Measurements from ENCODE around the gene REEP3.

Gene REEP3

GRCh38 chr10:63629363-63630084, 108.3 kb downstream of the REEP3 start:
- H3K4me1 ChIP-seq (ENCODE audit: control insufficient read depth, insufficient read depth, low read length): peaks cover 16% of the 10 kb centered on the region
- ChIA-PET POLR2A (interaction anchor here (0.6 to 3.7 kb wide), 17 partner anchors 13 to 496 kb away, joined by 3 to 26 read pairs (median 8); partner anchors contain the start of genes JMJD1C, NRBF2 and REEP3), CTCF (interaction anchor here (0.6 to 4.7 kb wide), 32 partner anchors 13 to 492 kb away, joined by 3 to 47 read pairs (median 3); no protein-coding TSS in a partner anchor)
- no peaks in the 10 kb centered on the region for H3K36me3 ChIP-seq (ENCODE audit: control insufficient read depth in 2 of 2, insufficient read depth in 1 of 2, low read length in 2 of 2)
- peak overlapping the region; percentile 59 for H3K4me3 ChIP-seq (ENCODE audit: low read depth, low read length)
- no peaks in the 10 kb centered on the region for H3K9me3 ChIP-seq (ENCODE audit: control insufficient read depth, insufficient read depth, low read depth, low read length)
- H3K27ac ChIP-seq (ENCODE audit: extremely low read depth, low read depth, low read length): peak overlapping the region; percentile 100
- TF ChIP-seq SP3 (tag by site-specific recombination; IDR thresholded peaks at IDR 0.05) (no peak), HOXC10 (CRISPR knock-in tag; IDR thresholded peaks at IDR 0.05) (no peak), ZNF513 (tag by site-specific recombination; IDR thresholded peaks at IDR 0.05) (no peak; the same call in 1 of the 2 replicates), ZNF266 (tag by site-specific recombination; IDR thresholded peaks at IDR 0.05; ENCODE audit: low read depth) (no peak), HOXA7 (CRISPR knock-in tag; IDR thresholded peaks at IDR 0.05; ENCODE audit: borderline replicate concordance) (no peak), ZNF596 (tag by site-specific recombination; IDR thresholded peaks at IDR 0.05) (peak; percentile 54; the same call in 1 of the 2 replicates), FEZF1 (tag by site-specific recombination; IDR thresholded peaks at IDR 0.05) (peak; percentile 91), SETDB1 (IDR thresholded peaks at IDR 0.05; ENCODE audit: insufficient read length, low read length) (no peak), ZNF214 (tag by site-specific recombination; IDR thresholded peaks at IDR 0.05; ENCODE audit: borderline replicate concordance) (no peak), MYNN (tag by site-specific recombination; IDR thresholded peaks at IDR 0.05; ENCODE audit: borderline replicate concordance) (peak; percentile 62; the same call in 1 of the 2 replicates), ZFP37 (tag by site-specific recombination; IDR thresholded peaks at IDR 0.05) (peak; percentile 38; the same call in 1 of the 2 replicates), YY1 (tag by site-specific recombination; IDR thresholded peaks at IDR 0.05) (peak; percentile 50; the same call in 1 of the 2 replicates), ZNF76 (tag by site-specific recombination; IDR thresholded peaks at IDR 0.05; ENCODE audit: borderline replicate concordance, low read depth) (no peak), ZNF274 (IDR thresholded peaks at IDR 0.05; ENCODE audit: low read length) (no peak), ZNF274 (tag by site-specific recombination; IDR thresholded peaks at IDR 0.05; ENCODE audit: borderline replicate concordance) (no peak), KLF7 (tag by site-specific recombination; IDR thresholded peaks at IDR 0.05; ENCODE audit: borderline replicate concordance) (no peak; the same call in 1 of the 2 replicates), GLIS2 (tag by site-specific recombination; IDR thresholded peaks at IDR 0.05) (no peak), ZNF157 (tag by site-specific recombination; IDR thresholded peaks at IDR 0.05) (no peak), KLF17 (tag by site-specific recombination; IDR thresholded peaks at IDR 0.05) (peak; percentile 83), ZNF223 (tag by site-specific recombination; IDR thresholded peaks at IDR 0.05) (no peak), ZNF560 (tag by site-specific recombination; IDR thresholded peaks at IDR 0.05; ENCODE audit: borderline replicate concordance) (no peak), ZFP41 (tag by site-specific recombination; IDR thresholded peaks at IDR 0.05; ENCODE audit: borderline replicate concordance) (no peak), HOXD13 (CRISPR knock-in tag; IDR thresholded peaks at IDR 0.05; ENCODE audit: borderline replicate concordance) (peak; percentile 80; the same call in 1 of the 2 replicates), ZBTB48 (tag by site-specific recombination; IDR thresholded peaks at IDR 0.05) (peak; percentile 60; the same call in 1 of the 2 replicates), ZNF677 (tag by site-specific recombination; IDR thresholded peaks at IDR 0.05) (no peak), ZNF768 (tag by site-specific recombination; IDR thresholded peaks at IDR 0.05) (no peak), ZNF350 (tag by site-specific recombination; IDR thresholded peaks at IDR 0.05) (no peak), ZNF791 (tag by site-specific recombination; IDR thresholded peaks at IDR 0.05) (no peak), ZNF585B (tag by site-specific recombination; IDR thresholded peaks at IDR 0.05) (no peak), SCRT2 (tag by site-specific recombination; IDR thresholded peaks at IDR 0.05) (no peak), PRDM1 (tag by site-specific recombination; IDR thresholded peaks at IDR 0.05) (peak; percentile 91), ZNF701 (tag by site-specific recombination; IDR thresholded peaks at IDR 0.05) (no peak), ZNF292 (tag by site-specific recombination; IDR thresholded peaks at IDR 0.05; ENCODE audit: borderline replicate concordance, low read depth) (no peak), ZNF10 (tag by site-specific recombination; IDR thresholded peaks at IDR 0.05) (no peak)
- TF ChIP-seq, protein P1, sequence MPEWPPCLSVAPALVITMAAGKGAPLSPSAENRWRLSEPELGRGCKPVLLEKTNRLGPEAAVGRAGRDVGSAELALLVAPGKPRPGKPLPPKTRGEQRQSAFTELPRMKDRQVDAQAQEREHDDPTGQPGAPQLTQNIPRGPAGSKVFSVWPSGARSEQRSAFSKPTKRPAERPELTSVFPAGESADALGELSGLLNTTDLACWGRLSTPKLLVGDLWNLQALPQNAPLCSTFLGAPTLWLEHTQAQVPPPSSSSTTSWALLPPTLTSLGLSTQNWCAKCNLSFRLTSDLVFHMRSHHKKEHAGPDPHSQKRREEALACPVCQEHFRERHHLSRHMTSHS (tag by site-specific recombination; IDR thresholded peaks at IDR 0.05): no peak
